DMS114 treated with DMSO at 0.1 percent for 48 hours (cell line): ENCODE measurements around the gene ANKRD24.
"Not testable (repeated sequence)": the region's sequence is repeated elsewhere in the genome, so short reads cannot be mapped to it uniquely, and the experiment has no call there.

Experiments used
- DNase-seq: peaks from one replicate; lab custom pipeline; 2025; ENCODE audit not compliant: unreplicated experiment; lab: John Stamatoyannopoulos, UW

The ANKRD24 gene

DNA sequence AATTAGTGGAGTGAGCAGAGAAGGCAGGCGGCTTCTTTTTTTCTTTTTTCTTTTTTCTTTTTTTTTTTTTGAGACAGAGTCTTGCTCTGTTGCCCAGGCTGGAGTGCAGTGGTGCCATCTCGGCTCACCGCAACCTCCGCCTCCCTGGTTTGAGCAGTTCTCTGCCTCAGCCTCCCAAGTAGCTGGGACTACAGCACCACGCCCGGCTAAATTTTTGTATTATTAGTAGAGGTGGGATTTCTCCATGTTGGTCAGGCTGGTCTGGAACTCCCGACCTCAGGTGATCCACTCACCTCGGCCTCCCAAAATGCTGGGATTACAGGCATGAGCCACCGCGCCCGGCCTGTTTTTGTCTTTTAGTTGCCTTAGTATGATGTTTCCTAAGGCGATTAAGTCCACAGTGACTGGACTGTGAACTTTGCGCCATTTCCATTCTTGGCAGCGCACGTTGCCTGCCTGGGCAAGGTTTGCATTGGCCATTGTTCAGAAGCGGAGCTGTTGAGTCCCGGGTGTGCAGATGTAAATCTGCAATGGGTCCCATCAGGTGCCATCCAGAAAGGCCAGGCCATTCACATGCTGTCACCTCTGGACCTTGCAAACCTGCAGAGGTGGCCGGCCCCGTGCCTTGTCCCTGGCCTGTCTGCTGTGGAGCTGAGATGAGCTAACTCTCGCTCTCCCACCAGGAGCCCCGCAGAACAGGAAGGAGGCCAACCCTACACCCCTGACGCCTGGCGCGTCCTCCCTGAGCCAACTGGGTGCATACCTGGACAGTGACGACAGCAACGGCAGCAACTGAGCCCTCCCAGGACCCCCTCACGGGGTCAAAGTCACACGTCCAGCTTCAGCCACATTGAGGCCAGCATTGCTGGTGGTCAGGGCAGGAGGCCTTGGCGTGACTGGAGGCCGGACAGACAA lies 85.7 kb downstream of the ANKRD24 start:
- no peak for DNase-seq

DNA sequence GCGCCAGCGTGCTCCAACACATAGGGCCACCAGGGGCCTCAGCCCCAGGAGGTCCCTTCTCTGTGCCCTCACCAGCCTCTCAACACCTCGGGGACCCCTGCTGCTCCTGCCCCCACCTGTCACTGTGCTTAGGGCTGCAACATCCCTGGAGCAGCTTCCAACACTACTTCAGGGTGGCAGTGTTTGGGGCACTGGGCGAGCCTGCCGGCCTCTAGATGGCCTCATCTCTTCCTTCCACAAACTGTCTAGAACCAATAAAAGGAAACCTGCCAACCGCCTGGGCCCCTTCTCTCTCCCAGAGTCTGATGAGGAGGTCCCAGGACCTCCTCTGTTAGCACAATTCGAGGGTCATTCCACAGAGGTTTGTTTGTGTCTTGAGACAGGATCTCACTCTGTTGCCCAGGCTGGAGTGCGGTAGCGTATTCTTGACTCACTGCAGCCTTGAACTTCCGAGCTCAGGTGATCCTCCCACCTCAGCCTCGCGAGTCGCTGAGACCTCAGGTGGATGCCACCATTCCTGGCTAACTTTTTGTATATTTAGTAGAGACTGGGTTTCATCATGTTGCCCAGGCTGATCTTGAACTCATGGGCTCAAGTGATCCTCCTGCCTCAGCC lies 86.4 kb downstream of the ANKRD24 start:
- DNase-seq: no peak

- no peak for DNase-seq
Observed at GRCh38 chr19:4272894-4273293, 90.4 kb downstream of the ANKRD24 start.

DNA sequence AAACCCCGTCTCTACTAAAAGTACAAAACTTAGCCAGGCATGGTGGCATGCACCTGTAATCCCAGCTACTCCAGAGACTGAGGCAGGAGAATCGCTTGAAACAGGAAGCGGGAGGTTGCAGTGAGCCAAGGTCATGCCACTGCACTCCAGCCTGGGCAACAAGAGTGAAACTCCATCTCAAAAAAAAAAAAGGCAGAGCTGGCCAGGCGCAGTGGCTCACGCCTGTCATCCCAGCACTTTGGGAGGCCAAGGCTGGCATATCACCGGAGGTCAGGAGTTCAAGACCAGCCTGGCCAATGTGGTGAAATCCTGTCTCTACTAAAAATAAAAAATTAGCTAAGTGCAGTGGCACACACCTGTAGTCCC lies 91.8 kb downstream of the ANKRD24 start:
- not testable (repeated sequence) for DNase-seq
